ENCODE measurements around the gene FHAD1.
A peak's percentile ranks its signal among the peaks of the same experiment; 100 is the strongest.

Gene FHAD1

GRCh38 chr1:15324869-15325335, 77.9 kb downstream of the FHAD1 start:
- no peaks in the 10 kb centered on the region for H3K36me3 ChIP-seq (ENCODE audit: insufficient read depth, low read length)
- H3K79me2 ChIP-seq (ENCODE audit: insufficient read depth, low read length): no peaks in the 10 kb centered on the region
- TF ChIP-seq, protein P1, sequence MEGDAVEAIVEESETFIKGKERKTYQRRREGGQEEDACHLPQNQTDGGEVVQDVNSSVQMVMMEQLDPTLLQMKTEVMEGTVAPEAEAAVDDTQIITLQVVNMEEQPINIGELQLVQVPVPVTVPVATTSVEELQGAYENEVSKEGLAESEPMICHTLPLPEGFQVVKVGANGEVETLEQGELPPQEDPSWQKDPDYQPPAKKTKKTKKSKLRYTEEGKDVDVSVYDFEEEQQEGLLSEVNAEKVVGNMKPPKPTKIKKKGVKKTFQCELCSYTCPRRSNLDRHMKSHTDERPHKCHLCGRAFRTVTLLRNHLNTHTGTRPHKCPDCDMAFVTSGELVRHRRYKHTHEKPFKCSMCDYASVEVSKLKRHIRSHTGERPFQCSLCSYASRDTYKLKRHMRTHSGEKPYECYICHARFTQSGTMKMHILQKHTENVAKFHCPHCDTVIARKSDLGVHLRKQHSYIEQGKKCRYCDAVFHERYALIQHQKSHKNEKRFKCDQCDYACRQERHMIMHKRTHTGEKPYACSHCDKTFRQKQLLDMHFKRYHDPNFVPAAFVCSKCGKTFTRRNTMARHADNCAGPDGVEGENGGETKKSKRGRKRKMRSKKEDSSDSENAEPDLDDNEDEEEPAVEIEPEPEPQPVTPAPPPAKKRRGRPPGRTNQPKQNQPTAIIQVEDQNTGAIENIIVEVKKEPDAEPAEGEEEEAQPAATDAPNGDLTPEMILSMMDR (IDR thresholded peaks at IDR 0.05; ENCODE audit: low read length): no peak
- TF ChIP-seq EZH2 (IDR thresholded peaks at IDR 0.05; ENCODE audit: borderline replicate concordance, low read length): no peak
- H3K27ac ChIP-seq (ENCODE audit: low read depth, low read length, poor library complexity, severe bottlenecking): no peak overlapping the region
- no peaks in the 10 kb centered on the region for H3F3A ChIP-seq (ENCODE audit: insufficient read depth, low read length)
- no peaks in the 10 kb centered on the region for H3K9me2 ChIP-seq (ENCODE audit: low read depth, low read length)
- H4K20me1 ChIP-seq (ENCODE audit: insufficient read depth, low read length): no peaks in the 10 kb centered on the region
- no peak overlapping the region for H3K4me3 ChIP-seq (ENCODE audit: low read depth, low read length, poor library complexity, severe bottlenecking)
- 0 out of 2 replicates have a peak, but pooled peaks cover 3% of the 10 kb centered on the region for H3K9me3 ChIP-seq (ENCODE audit: low read length)
- H3K4me1 ChIP-seq (ENCODE audit: insufficient read depth, low read length, severe bottlenecking): no peaks in the 10 kb centered on the region
- peaks cover 6% of the 10 kb centered on the region; the same call in 1 of the 2 replicates for H3K27me3 ChIP-seq (ENCODE audit: insufficient read depth, low read length)
- no peak overlapping the region for H3K4me2 ChIP-seq (ENCODE audit: low read length)
- no peak overlapping the region for H2AFZ ChIP-seq (ENCODE audit: low read length)
- no peak overlapping the region for H3K9ac ChIP-seq (ENCODE audit: low read length)

- H3K4me1 ChIP-seq (ENCODE audit: insufficient read depth, low read length, severe bottlenecking): no peaks in the 10 kb centered on the region
- H3K9me3 ChIP-seq (ENCODE audit: low read length): no peaks in the 10 kb centered on the region
- no peaks in the 10 kb centered on the region for H4K20me1 ChIP-seq (ENCODE audit: insufficient read depth, low read length)
- TF ChIP-seq EZH2 (IDR thresholded peaks at IDR 0.05; ENCODE audit: borderline replicate concordance, low read length): no peak
- TF ChIP-seq, protein P1 (IDR thresholded peaks at IDR 0.05; ENCODE audit: low read length): peak; percentile 14; the same call in 1 of the 2 replicates
- no peaks in the 10 kb centered on the region for H3F3A ChIP-seq (ENCODE audit: insufficient read depth, low read length)
- no peak overlapping the region for H3K4me3 ChIP-seq (ENCODE audit: low read depth, low read length, poor library complexity, severe bottlenecking)
- no peaks in the 10 kb centered on the region for H3K9me2 ChIP-seq (ENCODE audit: low read depth, low read length)
- no peak overlapping the region for H3K4me2 ChIP-seq (ENCODE audit: low read length)
- H3K36me3 ChIP-seq (ENCODE audit: insufficient read depth, low read length): no peaks in the 10 kb centered on the region
- no peak overlapping the region for H3K27ac ChIP-seq (ENCODE audit: low read depth, low read length, poor library complexity, severe bottlenecking)
- no peak overlapping the region for H2AFZ ChIP-seq (ENCODE audit: low read length)
- no peaks in the 10 kb centered on the region for H3K79me2 ChIP-seq (ENCODE audit: insufficient read depth, low read length)
- H3K9ac ChIP-seq (ENCODE audit: low read length): no peak overlapping the region
- peaks cover 2% of the 10 kb centered on the region; the same call in 1 of the 2 replicates for H3K27me3 ChIP-seq (ENCODE audit: insufficient read depth, low read length)
These were observed 78.5 kb downstream of the FHAD1 start for GRCh38 chr1:15325375-15326085.

- Histone ChIP-seq H3K27ac (ENCODE audit: low read depth, low read length, poor library complexity, severe bottlenecking) (no peak overlapping the region), H2AFZ (ENCODE audit: low read length) (no peak overlapping the region), H3K4me2 (ENCODE audit: low read length) (no peak overlapping the region)
These were observed 79.9 kb downstream of the FHAD1 start for GRCh38 chr1:15326691-15327588.

More at GRCh38 chr1:15326691-15327588, 79.9 kb downstream of the FHAD1 start:
- no peak overlapping the region for H3K9ac ChIP-seq (ENCODE audit: low read length)
- TF ChIP-seq, protein P1 (IDR thresholded peaks at IDR 0.05; ENCODE audit: low read length): no peak
- no peaks in the 10 kb centered on the region for H3K79me2 ChIP-seq (ENCODE audit: insufficient read depth, low read length)
- H3K9me2 ChIP-seq (ENCODE audit: low read depth, low read length): no peaks in the 10 kb centered on the region
- H3K36me3 ChIP-seq (ENCODE audit: insufficient read depth, low read length): no peaks in the 10 kb centered on the region
- H3F3A ChIP-seq (ENCODE audit: insufficient read depth, low read length): no peaks in the 10 kb centered on the region
- H3K9me3 ChIP-seq (ENCODE audit: low read length): no peaks in the 10 kb centered on the region
- H3K4me3 ChIP-seq (ENCODE audit: low read depth, low read length, poor library complexity, severe bottlenecking): no peak overlapping the region
- no peaks in the 10 kb centered on the region for H3K4me1 ChIP-seq (ENCODE audit: insufficient read depth, low read length, severe bottlenecking)
- no peaks in the 10 kb centered on the region; the same call in 1 of the 2 replicates for H3K27me3 ChIP-seq (ENCODE audit: insufficient read depth, low read length)
- H4K20me1 ChIP-seq (ENCODE audit: insufficient read depth, low read length): no peaks in the 10 kb centered on the region

Data from OCI-LY1 (cell line).